GM21723 (cell line): ENCODE data around the gene AREG.

ENCODE experiments used
- ATAC-seq: cut with Tn5 transposase; IDR thresholded peaks from one replicate; pipeline ENCODE4 v1.9.1; 2021; ENCODE audit warnings: mild to moderate bottlenecking, moderate library complexity; ENCODE audit not compliant: unreplicated experiment

The AREG gene

GRCh38 chr4:74456849-74457395, 12.0 kb downstream of the AREG start:
- no peak for ATAC-seq

- ATAC-seq = no peak
Measured at GRCh38 chr4:74460833-74461232, 15.9 kb downstream of the AREG start.

- ATAC-seq = no peak
Measured at GRCh38 chr4:74463123-74463522, 18.2 kb downstream of the AREG start.

GRCh38 chr4:74464291-74464690, 19.4 kb downstream of the AREG start:
- no peak for ATAC-seq

- ATAC-seq = no peak
Measured at GRCh38 chr4:74466242-74466641, 21.3 kb downstream of the AREG start.

GRCh38 chr4:74471264-74471663, 26.3 kb downstream of the AREG start:
- ATAC-seq = no peak

GRCh38 chr4:74473155-74473811, 28.3 kb downstream of the AREG start:
- no peak for ATAC-seq

- no peak for ATAC-seq
Measured at GRCh38 chr4:74474345-74475090, 29.6 kb downstream of the AREG start.

- ATAC-seq = no peak
Measured at GRCh38 chr4:74475091-74475800, 30.3 kb downstream of the AREG start.

- no peak for ATAC-seq
Measured at GRCh38 chr4:74475946-74476345, 31.0 kb downstream of the AREG start.

- no peak for ATAC-seq
Measured at GRCh38 chr4:74479009-74479408, 34.1 kb downstream of the AREG start.

GRCh38 chr4:74480267-74480666, 35.3 kb downstream of the AREG start:
- ATAC-seq = no peak

GRCh38 chr4:74481891-74482609, 37.1 kb downstream of the AREG start:
- no peak for ATAC-seq

- no peak for ATAC-seq
Measured at GRCh38 chr4:74483226-74483911, 38.4 kb downstream of the AREG start.

GRCh38 chr4:74486905-74487304, 42.0 kb downstream of the AREG start:
- no peak for ATAC-seq

- ATAC-seq = no peak
Measured at GRCh38 chr4:74487771-74488170, 42.8 kb downstream of the AREG start.

- ATAC-seq = no peak
Measured at GRCh38 chr4:74490736-74491135, 45.8 kb downstream of the AREG start.

- ATAC-seq = no peak
Measured at GRCh38 chr4:74499986-74500781, 55.2 kb downstream of the AREG start.

- ATAC-seq = no peak
Measured at GRCh38 chr4:74501579-74501978, 56.6 kb downstream of the AREG start.

GRCh38 chr4:74503580-74503979, 58.6 kb downstream of the AREG start:
- no peak for ATAC-seq
